GM19351 (cell line): Measurements from ENCODE around the gene RAI1.
A peak's percentile ranks its signal among the peaks of the same experiment; 100 is the strongest.

Source experiments
- ATAC-seq: cut with Tn5 transposase; IDR thresholded peaks from one replicate; pipeline ENCODE4 v1.9.1; 2021; ENCODE audit warnings: mild to moderate bottlenecking, moderate library complexity; ENCODE audit not compliant: unreplicated experiment

RAI1 gene

GRCh38 chr17:17812211-17813054, 131.2 kb downstream of the RAI1 start:
- ATAC-seq = no peak

DNA sequence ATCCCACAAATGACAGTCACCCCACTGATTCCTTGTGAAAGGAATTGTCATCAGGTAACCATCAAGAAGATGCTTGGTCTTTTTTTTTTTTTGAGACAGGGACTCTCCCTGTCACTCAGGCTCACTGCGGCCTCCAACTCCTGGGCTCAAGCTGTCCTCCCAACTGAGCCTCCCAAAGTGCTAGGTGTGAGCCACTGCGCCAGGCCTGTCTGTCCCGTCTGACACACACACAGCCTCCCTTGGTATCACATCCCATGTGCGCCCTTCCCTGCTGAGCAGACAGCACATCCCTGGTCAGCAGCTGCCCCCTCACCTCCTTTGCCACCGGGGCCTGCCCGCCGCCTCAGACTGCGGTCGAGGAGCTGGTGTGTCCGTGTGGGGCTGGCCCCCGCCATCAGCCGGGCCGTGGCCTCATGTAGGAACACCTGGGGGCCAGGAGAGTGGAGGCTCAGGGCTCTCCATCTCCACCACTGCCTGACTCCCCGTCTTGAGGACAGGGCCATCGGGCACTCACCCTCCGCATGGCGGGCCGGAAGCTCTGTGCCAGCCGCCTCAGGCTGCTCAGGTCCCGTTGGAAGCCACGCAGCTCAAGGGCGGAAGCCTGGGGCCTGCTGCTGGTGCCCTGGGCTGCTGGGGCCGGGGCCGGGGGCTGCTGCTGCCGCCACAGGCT, 131.9 kb downstream of the RAI1 start:
- ATAC-seq = no peak

DNA sequence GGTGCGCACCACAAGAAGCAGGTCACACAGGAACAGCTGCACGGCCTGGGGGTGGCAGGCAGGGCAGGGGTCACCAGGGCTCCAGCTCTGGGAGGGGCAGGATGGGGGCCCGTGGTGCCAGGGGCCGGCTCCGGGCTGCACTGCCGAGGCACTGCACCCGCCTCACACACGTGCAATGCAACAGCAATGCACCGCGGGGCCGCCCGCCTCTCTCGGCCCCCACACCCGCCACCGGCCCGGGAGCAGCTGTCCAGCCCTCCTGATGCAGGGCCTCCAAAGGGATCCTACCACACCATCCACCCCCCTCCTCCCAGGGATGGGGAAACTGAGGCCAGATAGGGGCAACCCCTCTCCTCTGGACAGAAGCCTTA, 132.5 kb downstream of the RAI1 start:
- no peak for ATAC-seq

GRCh38 chr17:17814162-17815061, 133.2 kb downstream of the RAI1 start:
- no peak for ATAC-seq

GRCh38 chr17:17815062-17815406, 133.8 kb downstream of the RAI1 start:
- ATAC-seq = no peak

DNA sequence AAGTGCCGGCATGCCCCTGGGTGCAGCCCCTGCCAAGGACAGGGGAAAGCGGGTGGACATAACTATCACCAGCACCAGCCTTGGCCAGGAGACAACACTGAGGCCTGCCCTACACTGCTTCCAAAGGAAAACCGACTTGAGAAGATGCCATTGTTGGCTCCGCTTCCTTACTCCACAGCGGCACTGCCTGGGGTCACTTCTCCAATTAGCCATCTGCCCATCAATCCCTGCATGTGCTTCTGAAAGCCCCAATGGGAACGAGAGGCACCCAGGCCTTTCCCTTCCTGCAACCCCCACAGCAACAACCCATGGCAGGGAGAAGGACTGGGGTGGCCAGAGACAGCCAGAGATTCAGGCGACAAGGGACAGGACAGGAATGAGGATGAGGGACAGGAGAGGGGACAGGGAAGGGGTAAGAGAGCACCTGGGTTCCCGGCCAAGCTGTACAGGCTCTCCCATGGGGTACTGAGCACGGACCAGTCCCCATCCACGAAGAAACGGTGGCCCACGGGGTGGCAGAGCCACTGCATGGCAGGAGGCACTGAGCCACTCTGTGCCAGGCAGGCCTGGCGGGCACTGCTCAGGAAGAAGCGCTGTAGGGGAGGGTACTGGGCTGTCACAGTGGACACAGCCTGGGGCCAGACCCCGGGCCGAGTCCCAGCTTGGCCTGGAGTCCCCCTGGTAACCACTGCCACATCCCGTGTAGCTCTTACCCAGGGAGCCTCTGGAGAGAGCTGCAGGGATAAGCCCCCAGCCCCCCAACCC, 134.4 kb downstream of the RAI1 start:
- no peak for ATAC-seq

DNA sequence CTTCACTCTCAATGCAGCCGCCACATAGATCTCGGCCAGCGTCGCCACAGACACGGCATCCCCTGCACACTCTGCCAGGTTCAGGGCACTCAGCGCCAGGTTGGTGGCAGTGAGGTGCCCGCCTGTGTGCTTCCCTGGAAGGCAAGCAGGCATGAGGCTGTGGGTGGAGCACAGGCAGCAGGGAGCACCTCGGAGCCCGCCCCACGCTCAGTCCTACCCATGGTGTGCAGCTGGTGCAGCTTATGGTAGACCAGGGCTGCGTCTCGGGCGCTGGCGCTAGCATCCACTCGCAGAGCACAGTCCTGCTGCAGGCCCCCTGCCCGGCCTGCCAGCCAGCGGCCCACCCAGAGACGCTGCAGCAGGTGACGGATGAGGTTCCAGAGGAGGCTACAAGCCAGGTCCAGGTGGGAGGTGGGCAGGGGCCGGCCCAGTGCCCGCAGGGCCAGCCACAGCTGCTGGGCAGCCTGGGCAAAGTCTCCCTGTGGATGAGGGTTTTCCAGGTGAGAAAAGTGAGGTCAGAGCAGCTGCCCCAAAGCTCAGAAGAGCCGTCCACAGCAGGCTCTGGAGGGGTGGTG, 135.1 kb downstream of the RAI1 start:
- no peak for ATAC-seq

GRCh38 chr17:17816831-17817551, 135.7 kb downstream of the RAI1 start:
- no peak for ATAC-seq

DNA sequence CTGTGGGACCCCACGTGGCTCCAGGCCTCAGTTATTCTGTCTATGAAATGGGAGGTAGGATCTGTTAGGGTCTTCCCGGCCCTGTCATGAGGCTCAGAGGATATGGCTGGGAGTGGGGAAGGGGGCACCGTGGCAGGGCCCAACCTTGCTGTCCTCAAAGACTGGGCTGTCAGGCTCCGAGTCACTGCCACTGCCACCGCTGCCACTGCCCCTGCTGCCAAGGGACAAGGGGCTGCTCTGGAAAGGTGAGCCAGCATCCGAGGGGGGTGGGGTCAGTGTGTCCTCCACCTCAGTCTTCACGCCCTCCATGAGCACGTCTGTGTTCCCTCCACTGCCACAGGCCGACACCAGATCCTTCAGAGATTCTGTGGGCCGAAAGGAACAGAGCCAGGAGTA, 136.3 kb downstream of the RAI1 start:
- no peak for ATAC-seq

- ATAC-seq = no peak
Measured at GRCh38 chr17:17818088-17818526, 136.8 kb downstream of the RAI1 start.

DNA sequence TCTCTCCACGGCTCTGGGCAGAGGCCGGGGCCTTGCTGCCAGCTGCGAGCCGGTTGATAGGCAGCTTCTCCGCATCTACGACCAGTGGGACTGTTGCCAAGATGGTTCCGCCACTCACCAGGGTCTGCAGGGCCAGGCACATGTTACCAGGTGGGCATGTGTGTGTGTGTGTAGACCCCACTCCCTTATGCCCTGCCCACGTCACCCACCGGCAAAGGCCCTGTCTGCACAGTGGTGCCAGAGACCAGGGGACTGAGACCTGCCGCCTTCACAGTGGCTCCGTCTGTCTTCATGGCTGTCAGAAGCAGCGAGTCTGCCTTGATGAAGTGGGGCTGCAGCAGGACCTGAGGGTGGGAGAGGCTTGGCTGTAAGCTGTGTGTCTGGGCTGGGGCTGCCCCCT, 137.9 kb downstream of the RAI1 start:
- ATAC-seq = no peak

DNA sequence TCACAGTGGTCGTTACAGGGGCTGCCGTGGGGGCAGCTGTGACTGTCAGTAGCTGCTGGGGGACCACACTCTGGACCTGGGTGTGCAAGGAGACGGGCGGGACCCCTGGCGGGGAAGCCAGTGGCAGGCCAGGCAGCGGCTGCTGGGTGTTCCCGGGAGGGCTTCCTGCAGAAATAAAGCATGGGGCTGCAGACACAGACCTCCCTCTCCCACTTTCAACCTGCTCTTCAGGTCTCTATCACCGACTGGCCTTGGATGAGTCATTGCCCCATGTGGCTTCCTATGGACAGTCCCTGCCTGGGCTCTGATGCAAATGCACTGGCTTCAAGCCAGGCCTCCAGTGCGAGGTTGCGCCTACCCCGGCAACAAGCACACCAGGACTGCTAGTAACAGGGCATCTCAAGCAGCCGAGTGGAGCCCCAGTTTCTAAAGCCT, 138.3 kb downstream of the RAI1 start:
- peak; percentile 58 for ATAC-seq

- no peak for ATAC-seq
Measured at GRCh38 chr17:17820046-17820445, 138.8 kb downstream of the RAI1 start.

GRCh38 chr17:17820463-17821158, 139.4 kb downstream of the RAI1 start:
- ATAC-seq = no peak

DNA sequence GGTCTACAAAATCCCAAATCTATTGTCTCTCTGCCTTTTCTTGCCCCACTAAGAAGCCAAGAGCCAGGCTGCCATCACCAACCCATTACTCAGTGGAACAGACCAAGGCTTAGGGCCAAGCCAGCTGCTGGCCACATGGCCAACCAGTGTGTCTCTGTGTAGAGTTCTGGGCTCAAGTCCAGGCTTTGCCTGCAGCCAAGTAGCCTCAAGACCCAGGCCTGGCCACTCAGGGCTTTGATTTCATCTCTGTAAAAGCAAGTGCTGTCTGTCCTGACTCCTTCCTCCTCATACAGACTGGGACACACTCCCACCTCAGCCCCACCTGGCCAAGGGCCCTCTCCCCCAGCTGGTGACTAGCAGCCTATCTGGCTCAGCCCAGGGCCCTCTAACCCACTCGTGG, 140.9 kb downstream of the RAI1 start:
- no peak for ATAC-seq

- ATAC-seq = no peak
Measured at GRCh38 chr17:17822616-17823015, 141.4 kb downstream of the RAI1 start.

DNA sequence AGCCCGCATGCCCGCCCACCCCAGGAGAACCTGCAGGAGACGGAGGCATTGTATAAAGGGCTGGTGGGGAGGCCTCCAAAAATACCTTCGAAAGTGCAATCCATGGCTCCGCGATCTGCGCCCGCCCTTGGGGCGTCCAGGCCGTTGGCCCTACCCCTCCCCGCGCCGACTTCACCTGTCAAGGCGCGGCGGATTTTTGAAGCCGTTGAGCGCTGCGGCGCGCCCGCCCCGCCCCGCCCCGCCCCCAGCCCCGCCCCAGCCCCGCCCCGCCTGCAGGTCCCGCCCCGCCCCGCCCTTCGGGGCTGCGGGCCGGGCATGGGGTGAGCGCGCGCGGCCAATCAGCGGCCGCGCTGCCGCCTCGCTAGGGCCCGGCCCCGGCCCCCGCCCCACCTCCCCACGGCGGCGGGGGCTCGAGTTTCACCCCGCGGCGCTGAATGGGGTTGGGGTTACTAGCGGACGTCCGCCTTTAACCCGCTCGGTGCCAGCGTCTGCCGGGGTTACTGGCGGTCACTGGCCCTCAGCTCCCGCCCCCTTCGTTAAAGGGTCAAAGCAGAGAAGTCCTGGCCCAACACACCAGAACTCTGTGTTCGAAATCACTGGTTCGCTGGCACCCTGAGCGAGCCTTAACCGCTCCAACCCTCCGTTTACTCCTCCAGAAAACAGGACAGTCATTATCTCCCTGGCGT, 142.3 kb downstream of the RAI1 start:
- peak; percentile 85 for ATAC-seq

DNA sequence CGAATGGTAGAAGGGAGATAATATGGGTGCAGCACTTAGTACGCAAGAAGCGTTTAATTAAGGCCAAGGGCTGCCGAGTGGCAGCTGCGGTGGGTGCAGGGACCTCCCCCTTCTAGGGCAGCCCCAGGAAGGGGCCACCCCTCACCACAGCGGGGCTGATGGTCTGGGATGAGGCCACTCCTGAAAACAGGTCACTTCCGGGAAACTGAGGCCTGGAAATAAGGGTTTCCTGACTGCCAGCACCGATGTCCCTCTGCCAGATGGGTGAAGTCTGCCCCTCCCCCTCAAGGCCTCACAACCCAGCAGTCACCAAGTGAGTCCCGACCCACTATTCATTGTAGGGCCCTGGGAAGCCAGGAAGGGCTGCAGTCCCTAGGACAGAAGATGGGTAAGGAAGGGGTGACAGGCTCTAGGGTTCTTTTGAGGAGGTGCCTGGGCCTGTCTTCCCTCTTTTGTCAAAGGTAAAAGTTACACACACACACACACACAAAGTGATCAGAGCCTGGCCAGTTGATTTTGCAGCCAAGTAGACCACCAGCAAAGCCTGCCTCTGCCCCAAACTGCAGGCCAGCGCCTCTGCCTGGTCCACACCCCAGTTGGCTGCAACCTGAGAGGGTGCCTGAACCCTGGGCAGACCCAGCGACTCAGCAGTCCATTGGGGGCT, 143.0 kb downstream of the RAI1 start:
- no peak for ATAC-seq
